Type B pancreatic cell (in vitro differentiated cells): ENCODE measurements around the gene PRPSAP1. TPM values are rescaled to one million over a fixed set of nuclear protein-coding genes. Genes with fewer than 3 reads are reported as not detected.
A peak's percentile ranks its signal among the peaks of the same experiment; 100 is the strongest.

Experiments used
- DNase-seq: peaks from one replicate; pipeline ENCODE4 v3.0.0; 2021; ENCODE audit warnings: mixed read lengths; ENCODE audit not compliant: unreplicated experiment; ENCODE audit errors: extremely low spot score
- H3K27ac Mint-ChIP-seq: 2 replicates; pipeline ENCODE4 v1.8.0; 2021; ENCODE audit warnings: mild to moderate bottlenecking, mixed read lengths
- H3K27me3 Mint-ChIP-seq: 2 replicates; pipeline ENCODE4 v1.8.0; 2021; ENCODE audit warnings: mixed read lengths
- H3K36me3 Mint-ChIP-seq: 2 replicates; pipeline ENCODE4 v1.8.0; 2021; ENCODE audit warnings: mixed read lengths
- H3K4me1 Mint-ChIP-seq: one replicate; pipeline ENCODE4 v1.8.0; 2021; ENCODE audit warnings: mixed read lengths; ENCODE audit not compliant: unreplicated experiment
- H3K4me3 Mint-ChIP-seq: 2 replicates; pipeline ENCODE4 v1.8.0; 2021; ENCODE audit warnings: mild to moderate bottlenecking, mixed read lengths
- H3K9me3 Mint-ChIP-seq: 2 replicates; pipeline ENCODE4 v1.8.0; 2021; ENCODE audit warnings: mixed read lengths
- total RNA-seq: library from RNA; stranded (reverse); gene quantifications from 2 replicates; pipeline ENCODE4 v1.2.1, GENCODE V29; 2021; ENCODE audit warnings: low replicate concordance
- TF ChIP-seq, protein P1 (sequence below): fragments of 200-600 bp; sonication (generic); conservative IDR thresholded peaks from 2 replicates; pipeline ENCODE4 v1.5.0; 2021; ENCODE audit warnings: antibody characterized with exemption, mild to moderate bottlenecking

The PRPSAP1 gene
- total RNA-seq, 1 donor from 2014 or later = 82.0 TPM

DNA sequence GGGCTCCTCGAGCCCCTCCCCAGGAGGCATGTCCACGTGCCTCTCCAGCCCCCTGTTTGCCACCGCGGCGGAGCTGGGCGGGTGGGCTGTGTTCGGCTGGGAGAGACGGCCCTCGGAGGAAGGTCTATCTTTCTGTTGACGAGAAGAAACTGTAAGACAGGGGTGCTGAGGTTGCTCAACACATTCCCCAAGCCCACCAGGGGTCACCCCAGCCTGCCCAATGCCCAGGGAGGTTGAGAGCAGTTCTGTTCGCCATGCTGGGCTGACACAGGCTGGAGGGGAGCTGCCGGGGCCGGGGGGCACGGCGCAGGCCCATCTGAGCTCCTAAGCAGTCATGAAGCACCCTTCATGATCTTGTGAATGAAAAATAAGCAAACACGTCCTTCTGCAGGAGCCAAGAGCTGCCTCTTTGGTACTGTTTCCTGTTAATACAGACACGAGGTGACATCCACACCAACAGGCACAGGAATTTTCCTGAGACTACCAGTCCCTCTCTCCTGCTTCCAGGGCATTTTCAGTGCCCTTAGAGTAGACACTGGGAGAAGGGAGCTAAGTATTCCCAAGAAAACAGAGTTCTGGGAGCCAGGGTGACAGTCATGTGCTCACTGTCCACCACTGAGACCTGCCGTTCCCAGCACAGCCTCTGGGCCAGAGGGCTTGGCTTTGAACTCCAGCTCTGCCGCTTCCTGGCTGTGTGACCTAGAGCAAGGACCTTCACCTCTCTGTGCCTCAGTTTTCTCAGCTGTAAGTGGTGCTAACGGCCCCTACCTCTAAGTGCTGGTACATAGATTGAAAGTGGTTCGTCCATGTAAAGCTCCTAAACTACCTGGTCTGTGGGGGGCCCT, 79.4 kb downstream of the PRPSAP1 start:
- Mint-ChIP-seq H3K36me3 (no peaks in the 10 kb centered on the region), H3K4me1 (peaks cover 15% of the 10 kb centered on the region), H3K27me3 (no peaks in the 10 kb centered on the region), H3K4me3 (no peak overlapping the region), H3K9me3 (no peaks in the 10 kb centered on the region), H3K27ac (no peak overlapping the region)
- TF ChIP-seq, protein P1, sequence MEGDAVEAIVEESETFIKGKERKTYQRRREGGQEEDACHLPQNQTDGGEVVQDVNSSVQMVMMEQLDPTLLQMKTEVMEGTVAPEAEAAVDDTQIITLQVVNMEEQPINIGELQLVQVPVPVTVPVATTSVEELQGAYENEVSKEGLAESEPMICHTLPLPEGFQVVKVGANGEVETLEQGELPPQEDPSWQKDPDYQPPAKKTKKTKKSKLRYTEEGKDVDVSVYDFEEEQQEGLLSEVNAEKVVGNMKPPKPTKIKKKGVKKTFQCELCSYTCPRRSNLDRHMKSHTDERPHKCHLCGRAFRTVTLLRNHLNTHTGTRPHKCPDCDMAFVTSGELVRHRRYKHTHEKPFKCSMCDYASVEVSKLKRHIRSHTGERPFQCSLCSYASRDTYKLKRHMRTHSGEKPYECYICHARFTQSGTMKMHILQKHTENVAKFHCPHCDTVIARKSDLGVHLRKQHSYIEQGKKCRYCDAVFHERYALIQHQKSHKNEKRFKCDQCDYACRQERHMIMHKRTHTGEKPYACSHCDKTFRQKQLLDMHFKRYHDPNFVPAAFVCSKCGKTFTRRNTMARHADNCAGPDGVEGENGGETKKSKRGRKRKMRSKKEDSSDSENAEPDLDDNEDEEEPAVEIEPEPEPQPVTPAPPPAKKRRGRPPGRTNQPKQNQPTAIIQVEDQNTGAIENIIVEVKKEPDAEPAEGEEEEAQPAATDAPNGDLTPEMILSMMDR = no peak
- no peak for DNase-seq

DNA sequence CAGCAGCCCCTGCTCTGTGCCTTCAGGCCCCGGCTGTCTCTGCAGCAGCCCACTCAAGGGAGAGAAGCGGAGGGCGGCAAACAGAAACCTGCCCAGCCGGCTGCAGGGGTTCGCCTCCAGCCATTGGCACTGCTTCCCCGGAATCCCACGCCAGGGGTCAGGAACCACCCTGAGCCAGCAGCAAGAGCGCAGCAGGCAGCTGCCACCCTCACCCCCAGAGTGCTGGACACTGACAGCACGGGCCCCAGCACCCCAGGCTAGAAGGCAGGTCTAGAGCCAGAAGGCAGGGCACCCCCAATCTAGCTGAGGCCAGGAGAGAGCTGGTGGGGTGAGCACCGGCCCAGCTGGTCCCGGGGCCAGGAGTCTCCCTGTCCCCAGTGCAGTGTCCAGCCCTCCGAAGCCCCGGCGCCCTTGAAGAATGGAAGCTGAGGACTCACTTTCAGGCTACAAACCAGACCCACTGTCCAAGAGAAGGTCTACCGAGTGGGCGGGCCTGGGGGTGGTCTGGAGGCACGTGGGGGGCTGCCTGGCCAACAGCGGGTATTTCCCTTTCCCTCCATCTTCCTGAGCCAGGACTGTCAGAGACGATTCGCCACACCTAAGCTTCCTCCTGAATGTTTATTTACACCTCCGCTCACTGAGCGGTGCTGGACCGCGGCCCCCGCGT, 80.1 kb downstream of the PRPSAP1 start:
- peaks cover 16% of the 10 kb centered on the region for H3K4me1 Mint-ChIP-seq
- no peaks in the 10 kb centered on the region for H3K36me3 Mint-ChIP-seq
- H3K27ac Mint-ChIP-seq = no peak overlapping the region
- H3K9me3 Mint-ChIP-seq = no peaks in the 10 kb centered on the region
- TF ChIP-seq, protein P1 = no peak
- no peak for DNase-seq
- no peak overlapping the region for H3K4me3 Mint-ChIP-seq
- H3K27me3 Mint-ChIP-seq = no peaks in the 10 kb centered on the region

DNA sequence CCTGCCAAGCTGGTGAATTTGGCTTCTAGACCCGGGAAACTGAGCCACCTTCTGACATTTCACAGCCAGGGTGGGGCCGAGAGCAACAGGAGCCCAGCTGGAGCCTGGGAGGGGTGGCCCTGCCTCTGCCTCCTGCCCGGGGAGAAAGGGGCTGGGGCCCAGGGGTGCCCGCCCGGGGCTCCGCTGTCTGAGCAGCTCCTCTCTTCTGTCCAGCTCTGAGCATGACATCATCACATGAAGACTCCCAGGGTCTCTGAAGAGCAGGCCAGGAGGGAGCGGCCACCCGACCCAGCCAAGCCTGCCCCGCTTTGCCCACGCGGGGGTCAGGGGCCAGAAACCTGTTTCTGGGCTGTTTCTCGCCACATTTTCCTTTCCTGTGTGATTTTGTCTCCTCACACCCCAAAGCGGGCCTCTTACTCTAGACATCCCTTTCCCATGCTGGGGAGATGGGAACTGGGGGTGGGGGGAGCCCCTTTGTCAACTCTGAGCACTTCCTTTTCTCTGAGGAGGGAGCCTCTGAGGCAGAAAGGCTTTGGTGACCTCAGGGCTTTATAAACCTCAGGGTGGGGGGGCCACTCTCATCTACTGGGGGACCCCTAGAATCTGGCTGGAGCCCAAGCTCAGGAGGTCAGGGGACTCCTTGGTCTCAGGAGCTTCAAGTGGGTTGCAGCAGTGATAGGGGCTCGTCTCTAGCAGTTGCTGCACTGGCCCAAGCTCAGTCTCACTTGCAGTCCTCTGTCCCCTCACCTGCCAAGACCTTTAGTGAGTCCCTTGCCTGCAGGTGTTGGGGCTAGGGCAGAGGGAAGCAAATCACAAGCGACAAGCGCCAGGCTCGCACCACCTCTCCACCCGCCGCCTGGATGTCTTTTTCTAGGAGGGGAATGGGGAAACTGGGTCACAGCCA, 80.9 kb downstream of the PRPSAP1 start:
- no peaks in the 10 kb centered on the region for H3K27me3 Mint-ChIP-seq
- peaks cover 5% of the 10 kb centered on the region for H3K36me3 Mint-ChIP-seq
- H3K4me3 Mint-ChIP-seq = no peak overlapping the region
- DNase-seq = no peak
- H3K4me1 Mint-ChIP-seq = peaks cover 22% of the 10 kb centered on the region
- H3K9me3 Mint-ChIP-seq = no peaks in the 10 kb centered on the region
- TF ChIP-seq, protein P1 = no peak
- peak overlapping the region; percentile 34 for H3K27ac Mint-ChIP-seq

DNA sequence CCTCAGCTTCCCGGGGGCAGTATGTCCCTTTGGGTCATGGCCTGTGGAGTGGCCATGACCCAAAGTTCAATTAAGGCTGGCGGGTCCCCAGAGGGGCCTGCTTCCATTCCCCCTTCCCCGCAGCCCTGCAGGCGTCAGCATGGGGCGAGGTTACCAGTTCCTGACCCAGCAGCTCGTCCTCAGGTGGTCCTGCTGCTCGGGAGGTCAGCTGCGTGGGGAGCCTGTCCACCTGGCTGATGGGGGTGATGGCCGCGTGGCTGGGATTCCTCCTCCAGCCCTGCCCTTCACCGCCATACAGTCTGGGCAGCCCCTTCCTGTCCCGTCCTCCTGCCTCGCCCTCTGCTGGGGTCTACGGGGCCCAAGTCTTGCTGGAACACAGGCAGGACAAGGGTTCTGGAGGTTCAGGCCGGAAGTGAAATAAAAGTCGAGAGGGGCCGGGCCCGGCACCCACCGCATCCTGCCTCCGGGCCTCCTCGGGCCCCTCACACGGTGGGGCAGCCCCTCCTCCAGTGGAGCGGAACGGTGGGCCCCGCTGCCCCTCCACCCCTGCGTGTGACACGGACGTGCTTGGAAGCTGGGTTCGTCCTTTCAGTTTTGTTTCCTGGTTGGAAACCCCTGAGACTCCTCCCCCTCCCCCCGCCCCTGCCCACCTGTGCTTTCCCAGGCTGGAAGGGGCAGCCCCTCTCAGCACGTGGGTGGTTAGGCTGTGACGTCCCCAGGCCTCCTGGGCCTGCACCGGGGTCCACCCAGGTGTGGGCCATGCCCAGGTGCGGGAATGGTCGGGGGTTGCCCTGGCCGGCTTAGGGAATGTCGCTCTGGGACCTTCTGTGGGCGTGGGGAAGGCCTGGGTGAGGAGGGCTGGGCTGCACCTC, 81.8 kb downstream of the PRPSAP1 start:
- Mint-ChIP-seq H3K4me3 (peak overlapping the region; percentile 34), H3K36me3 (peaks cover 6% of the 10 kb centered on the region), H3K9me3 (no peaks in the 10 kb centered on the region), H3K4me1 (peaks cover 21% of the 10 kb centered on the region), H3K27me3 (no peaks in the 10 kb centered on the region), H3K27ac (no peak overlapping the region)
- DNase-seq = no peak
- TF ChIP-seq, protein P1 = no peak
